T1000 (cell line): ENCODE results near the gene ZFAND3.

Source experiments
- DNase-seq: peaks from one replicate; lab custom pipeline; 2025; ENCODE audit warnings: mixed read lengths; lab: John Stamatoyannopoulos, UW

ZFAND3 gene

DNA sequence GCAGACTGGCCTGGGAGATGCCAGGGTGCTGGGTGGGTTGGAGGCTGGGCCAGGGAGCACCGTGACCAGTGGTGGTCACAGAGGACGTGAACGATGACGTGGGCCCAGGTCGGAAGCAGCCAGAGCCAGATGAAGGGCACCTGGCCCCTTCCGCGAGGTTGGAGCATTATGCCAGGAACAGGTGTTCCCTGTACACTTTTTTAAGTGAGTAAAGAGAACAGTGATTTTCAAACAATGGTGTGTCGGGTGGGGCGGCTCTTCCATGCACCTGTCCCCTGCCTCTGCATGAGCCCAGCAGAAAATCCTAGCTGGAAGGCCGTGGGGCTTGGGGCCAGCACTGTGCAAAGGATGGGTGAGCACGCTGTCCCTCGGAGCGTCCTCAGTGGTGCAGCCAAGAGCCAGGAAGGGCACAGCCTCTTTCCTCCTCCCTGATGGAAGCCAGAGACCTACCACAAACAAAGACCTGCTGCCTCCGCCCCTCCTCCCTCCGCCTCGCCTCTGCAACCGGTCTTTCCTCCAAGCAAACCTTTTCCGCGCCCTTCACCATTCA lies 350.5 kb downstream of the ZFAND3 start:
- no peak for DNase-seq

DNA sequence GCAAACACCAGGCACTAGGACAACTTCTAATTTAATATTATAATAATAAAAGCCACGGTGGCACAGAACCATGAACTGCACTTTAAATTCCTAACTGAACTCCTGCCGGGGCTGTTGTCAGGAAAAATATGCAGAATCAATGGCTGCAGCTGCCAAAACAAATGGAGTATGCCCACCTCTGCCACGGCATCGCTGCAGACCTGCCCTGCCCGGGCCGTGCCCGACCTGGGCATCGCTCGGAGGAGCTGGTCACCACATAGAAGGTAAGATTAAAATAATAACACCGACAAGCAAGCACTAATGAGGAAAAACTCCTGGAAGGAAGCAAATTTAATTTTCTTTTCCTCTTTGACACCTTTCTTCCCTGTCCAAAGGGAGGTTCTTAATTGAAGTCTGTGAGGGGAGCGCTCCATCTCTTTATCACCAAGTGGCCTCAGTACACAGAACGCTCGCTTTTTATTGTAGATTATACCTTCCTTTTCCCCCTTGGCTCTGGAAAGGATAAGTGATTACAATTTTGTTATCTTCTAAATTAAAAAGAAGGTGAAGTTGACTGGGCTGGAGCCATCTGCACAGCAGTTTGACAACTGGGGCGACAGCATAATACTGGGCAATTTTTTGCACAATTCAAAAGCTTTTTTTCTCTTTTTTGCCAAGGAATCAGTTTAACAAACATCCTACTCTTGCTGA lies 351.3 kb downstream of the ZFAND3 start:
- DNase-seq, result no peak

DNA sequence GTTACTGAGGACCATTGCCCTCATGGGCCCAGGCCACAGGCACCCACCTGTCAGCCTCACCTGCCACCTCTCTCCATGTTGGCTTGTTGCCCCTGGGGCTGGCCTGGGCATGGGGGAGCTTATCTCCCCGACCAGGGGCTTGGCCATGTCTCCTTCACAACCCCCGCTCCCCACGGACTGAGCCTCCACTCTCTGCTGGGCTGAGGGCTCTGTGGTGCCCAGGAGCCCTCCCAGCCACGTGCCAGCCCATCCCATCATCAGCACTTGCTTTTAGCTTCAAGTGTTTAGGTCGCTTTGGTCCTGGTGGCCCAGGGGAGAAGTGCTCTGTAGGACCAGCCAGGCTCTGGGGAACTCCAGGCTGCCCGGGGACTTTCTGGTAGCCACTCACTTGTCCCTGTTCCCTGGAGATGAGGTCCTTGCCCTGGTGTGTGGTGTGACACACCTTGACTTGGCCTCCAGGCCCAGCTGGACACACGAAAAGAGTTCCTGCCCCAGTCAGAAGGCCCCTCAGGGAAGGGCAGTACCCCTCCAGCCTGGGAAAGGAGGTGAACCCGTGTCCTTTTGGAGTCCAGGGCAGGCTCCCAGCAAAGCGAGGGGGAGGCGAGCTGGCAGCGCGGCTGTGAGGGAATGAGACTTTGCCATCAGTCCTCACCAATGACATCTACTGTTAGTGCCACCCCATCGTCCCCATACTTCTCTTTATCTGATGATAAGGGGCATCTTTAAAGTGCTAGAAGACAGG lies 352.6 kb downstream of the ZFAND3 start:
- no peak for DNase-seq

DNA sequence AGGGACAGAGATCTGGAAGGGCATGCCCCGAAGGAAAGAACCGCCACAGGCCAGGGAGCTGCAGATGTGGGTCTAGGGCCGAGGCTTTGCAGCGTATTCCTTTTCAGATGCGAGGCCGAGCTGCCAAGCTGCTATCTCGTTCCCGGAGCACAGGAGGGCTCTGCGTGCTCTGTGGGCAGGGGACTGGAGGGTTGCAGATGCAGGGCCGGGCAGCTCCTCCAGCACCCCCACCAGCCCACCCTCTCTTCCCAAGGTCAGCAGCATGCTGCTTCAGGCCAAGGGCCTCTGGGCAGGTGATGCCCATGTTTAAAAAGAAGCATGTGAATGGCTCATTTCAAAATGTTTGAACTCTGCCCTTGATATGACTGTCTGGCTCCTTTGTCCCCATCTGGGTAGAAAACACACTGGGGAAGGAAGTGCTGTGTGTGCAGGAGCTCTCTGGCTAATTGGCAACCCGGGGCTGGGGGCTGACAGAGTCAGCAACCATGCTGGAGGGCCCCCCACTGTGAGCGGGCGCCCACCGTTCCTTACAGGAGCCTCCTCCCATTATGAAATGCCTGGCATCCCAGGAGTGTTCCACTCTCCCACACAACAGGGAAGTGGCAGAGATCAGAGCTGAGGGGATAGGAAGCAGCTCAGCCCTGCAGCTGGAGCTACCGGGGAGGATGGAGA lies 353.3 kb downstream of the ZFAND3 start:
- DNase-seq, result no peak

DNA sequence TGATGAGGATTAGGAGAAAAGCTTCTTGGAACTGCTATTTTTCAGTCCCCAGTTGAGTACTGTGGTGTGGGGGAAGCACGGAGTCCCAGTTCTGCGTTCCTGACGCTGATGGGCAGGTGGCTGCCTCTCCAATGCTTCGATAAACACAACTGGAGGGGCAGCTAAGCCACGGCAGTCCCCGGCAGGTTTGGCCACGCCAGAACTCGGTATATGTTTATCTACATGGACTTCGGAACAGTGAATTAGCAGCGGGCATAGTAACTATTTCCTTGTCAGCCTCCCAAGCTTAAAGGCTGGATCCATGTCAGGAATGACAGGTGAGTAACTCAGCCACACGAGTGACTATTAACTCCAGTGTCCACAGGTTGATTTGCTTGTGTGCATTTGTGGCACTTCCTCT lies 354.4 kb downstream of the ZFAND3 start:
- DNase-seq, result no peak

DNA sequence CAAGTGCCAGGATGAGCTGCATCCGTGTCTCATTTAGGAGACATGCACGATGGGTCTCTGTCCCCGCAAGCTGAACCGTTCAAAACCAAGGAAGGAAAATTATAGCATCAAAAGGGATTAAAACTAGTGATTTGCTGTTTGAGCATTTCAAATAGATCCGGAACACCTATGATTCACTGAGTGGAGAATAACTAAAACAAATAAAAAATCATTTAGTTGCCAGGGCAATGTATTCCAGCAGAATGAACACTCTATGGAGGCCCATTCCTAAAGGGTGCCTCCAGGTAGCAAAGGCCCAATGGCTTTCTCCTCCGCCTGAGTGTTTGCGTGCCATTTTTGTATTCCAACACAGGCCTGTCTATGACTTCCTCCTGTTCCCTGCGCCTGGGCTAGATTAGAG lies 354.8 kb downstream of the ZFAND3 start:
- DNase-seq, result no peak

DNA sequence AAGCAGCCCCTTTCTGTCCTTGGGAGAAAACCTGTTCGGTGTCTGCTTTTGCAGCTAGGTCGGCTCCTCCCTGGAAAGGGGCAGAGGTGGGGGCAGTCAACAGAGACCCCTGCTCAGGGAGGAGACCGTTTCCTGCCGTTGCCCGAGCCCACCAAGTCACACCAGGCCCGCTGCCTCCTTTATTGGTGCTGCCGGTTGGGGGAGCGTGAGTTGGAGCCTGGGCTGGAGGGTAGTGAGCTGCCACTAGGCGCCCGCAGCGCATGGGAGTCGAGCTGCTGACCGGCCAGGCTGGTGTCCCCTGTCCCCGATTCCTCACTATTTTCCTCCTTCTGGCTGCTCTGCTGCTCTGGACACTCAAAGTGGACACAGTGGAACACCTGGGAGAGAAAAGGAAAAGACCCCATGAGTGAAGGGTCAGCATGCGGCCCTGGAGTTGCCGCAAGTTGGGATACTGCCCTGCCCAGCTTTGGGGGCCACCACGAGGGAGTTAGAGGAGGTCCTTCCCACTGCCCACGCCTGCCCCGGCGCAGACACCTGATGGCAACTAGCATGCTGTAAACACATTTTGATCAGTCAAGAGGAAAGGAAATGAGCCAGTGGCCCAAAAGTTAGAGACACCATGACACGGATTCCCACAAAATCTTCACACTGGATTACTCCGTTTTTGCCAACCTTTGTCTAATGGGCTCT lies 355.4 kb downstream of the ZFAND3 start:
- DNase-seq, result no peak

DNA sequence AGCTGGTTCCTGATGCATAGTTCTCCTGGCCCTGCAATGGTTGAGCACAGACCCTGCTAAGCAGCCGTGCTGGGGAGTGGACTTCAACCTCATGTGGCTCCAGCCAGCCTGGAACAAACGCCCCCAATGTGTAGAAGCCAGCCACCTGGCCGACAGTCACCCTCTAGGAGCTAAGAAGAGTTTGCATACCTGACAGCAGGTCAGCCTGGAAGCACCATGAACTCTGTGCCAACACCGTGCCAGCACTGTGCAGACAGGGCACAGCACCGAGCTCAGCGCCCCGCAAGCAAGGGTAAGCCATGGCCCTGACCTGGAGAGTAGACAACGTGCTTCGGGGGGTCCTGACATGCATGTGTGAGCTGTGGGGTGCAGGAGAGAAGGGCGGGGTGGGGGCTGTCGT lies 356.3 kb downstream of the ZFAND3 start:
- DNase-seq, result no peak

DNA sequence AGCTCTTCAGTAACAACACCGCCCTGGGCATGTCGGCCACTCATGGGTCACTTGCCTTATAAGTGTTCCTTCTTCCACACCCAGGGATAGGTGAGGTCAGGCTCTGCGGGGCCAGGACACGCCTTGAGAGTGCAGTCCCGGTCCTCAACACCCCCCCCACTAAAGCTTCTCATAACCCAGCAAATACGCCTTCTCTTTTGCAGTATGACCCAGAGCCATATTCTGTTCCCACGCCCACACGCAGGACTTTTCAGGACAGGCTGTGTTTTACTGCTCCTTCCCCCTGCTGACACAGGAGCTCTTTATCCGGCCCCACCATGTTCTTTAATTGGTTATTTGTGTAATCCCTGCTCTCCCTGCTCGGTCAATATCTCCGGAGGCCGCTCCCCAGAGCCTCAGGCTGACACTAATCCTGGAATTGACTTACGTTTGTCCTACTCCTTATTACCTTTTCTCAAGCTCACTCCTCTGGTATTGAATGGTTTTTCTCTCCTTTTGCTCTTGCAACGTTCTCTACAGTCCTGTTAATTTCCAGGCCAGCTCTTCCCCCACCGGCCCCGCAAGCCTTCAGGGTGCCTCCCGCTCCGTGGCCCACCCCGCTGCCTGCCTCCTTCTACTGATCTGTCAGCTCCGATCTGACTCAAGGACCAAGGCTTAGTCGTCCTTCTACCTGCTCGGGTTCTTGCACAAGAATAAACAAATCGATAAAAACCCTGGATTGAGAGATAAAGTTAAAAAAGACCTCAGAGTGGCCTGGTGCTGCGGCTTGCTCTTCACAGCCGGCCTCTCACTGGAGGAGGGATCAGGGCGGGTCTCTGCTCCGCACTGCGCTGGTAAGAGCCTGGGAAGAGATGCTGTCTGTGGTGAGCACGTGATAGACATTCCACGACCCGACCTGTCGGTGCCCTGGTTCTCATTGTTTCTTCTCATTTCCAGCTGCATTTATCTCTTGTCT lies 357.5 kb downstream of the ZFAND3 start:
- no peak for DNase-seq

DNA sequence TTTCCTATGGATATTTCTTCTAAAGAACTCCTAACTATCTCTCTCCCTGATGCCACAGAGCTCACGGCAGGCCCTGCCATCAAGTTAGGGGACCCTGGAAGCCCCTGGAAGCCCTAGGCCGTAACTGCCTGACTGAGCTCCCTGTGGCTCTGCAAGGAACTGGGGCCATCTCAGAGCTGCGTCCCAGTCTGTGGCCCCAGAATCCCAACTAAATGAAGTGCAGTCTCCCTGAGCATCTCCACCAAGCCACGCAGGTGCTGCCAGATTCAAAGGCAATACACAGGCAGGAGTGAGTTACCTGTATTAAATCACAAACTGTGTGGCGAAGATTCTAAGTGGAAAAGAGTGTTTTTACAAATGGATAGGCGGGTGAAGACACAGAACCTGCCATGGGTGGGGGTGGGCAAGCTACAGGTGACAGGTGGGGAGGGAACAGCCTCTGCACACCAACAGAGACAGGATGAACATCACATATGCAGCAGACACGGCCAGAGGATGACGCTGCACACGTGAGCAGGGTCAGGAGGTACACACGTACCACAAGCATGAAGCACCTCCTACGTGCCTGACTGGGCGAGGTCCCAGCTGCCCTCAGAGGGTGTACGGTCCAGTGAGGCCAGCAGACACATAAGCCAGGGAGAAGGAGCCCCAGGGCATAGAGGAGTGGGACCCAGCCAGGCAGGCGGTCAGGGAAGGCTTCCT lies 358.5 kb downstream of the ZFAND3 start:
- DNase-seq, result no peak

DNA sequence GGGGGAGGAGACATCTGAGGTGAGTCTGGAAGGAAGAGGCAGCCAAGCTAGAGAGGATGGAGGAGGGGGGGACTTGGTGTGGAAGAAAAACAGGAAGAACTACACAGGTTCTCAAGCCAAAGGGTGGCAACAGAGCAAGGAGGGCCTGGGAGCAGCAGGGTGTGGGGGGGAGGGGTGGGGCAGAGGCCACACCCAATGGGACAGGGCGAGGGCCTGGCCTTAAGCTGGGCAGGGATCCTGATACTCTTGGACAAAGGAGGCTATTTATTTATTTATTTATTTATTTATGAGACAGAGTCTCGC lies 359.0 kb downstream of the ZFAND3 start:
- DNase-seq, result no peak

DNA sequence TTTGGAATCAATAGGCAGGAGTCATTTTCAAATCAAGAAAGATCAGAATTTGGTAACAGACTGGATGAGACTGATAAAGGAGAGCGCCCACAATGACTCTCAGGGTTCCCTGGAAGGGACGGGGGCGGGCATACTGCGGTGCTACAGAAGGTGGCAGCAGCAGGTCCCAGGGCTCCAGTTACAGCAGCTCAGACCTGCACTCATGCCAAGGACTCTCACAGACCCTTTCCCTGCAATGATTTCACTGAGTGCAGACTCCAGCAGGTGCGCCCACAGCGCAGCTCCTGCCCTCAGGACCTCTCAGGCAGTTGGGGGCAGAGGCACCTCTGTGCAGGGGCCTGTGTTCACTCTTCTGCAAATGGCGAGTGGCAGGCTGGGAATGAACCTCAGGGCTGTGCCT lies 359.8 kb downstream of the ZFAND3 start:
- DNase-seq, result no peak

DNA sequence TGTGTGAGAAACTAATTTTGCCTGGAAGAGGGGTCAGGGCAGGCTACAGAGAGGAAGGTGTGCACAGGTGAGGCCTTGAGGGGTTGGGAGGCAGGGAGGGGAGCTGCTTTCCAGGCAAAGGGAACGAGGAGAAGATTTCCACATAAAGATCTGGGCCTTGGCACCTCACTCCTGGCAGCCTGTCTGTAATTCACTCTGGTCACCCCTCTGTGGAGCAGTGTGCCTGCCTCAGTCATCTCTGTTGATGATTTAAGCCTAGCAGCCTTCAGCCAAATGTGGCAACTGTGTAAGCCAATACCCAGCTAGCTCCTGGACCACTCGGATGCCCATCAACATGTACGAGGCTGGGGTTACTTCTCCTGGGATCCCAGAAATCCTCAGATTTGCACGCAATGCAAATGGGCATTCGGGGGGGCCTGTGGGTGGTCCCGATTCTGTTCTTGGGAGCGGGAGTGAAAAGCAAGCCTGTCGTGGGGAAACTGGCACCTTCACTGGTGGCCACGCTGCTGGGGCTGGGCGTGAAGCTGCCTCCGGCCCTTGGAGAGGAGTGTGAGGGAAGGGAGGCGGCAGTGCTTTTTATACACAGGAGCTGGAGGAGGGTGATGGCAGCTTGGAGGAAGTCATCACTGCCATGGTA lies 360.4 kb downstream of the ZFAND3 start:
- no peak for DNase-seq

DNA sequence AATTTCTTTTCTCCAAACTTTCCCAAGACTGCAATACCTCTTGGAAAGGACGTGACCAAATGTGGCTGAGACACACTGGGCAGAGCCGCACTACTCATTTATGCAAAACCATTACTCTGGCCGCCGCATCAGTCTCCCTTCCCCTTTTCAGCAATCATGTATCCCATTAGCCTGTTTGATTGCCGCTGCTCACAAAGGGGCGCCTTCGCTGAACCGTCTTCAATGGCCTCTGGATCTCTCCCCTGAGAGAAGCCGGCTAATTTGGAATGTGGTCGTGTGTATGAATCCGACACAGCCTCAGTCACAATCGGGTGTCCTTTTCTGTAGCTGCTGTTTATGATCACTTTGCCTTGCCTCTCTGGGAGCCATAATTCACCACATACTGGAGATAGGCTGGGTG lies 361.1 kb downstream of the ZFAND3 start:
- DNase-seq, result no peak

DNA sequence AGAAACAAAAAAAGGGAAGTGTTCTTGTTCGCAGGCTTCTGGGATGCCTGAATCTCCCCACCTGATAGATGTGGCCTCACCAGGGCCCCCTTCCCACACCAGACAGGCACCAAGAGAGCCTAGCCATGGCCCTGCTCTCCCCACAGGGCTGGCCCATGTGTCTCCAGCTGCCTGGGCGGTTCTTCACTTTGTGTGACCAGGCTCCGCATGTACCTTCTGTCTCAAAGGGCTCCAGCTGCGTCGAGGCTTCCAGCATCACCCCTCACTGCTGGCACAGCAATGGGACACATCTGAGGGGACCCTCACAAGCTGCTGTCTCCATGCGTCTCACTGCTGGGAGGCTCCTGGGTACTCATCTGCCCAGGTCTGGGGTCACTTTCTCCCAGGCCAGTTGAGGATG lies 362.9 kb downstream of the ZFAND3 start:
- no peak for DNase-seq

DNA sequence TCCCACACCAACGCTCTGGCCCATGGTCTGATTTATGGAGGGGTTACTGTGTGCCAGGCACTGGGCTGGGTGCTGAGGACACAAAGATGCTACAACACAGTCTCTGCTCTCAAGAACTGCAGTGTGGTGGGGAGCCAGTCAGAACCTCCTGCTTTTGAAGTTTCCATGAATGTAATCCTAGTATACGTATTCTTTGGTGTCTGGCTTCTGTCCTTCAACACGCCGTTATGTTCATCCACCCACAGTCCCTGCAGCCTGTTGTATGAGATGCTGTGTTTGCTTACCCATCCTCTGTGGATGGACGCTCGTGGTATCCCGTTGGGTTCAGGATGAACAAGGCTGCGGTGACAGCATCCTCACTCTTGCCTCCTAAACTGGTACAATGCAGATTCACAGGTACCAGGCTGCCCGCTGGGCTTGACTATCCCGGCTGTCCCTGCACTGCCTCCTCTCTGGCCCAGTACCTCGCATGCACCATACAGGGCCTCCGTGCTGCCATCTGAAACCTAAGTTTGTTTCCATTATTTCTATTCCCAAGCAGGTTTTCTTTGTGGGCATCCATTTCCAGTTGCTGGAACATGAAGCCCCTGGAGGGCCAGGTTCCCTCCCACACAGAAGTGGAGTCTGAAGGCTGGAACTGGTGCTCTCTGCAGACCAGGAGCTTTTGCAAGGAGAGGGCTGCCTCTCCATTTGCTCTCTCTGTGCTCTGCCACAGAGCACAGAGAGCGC lies 364.5 kb downstream of the ZFAND3 start:
- DNase-seq, result no peak

DNA sequence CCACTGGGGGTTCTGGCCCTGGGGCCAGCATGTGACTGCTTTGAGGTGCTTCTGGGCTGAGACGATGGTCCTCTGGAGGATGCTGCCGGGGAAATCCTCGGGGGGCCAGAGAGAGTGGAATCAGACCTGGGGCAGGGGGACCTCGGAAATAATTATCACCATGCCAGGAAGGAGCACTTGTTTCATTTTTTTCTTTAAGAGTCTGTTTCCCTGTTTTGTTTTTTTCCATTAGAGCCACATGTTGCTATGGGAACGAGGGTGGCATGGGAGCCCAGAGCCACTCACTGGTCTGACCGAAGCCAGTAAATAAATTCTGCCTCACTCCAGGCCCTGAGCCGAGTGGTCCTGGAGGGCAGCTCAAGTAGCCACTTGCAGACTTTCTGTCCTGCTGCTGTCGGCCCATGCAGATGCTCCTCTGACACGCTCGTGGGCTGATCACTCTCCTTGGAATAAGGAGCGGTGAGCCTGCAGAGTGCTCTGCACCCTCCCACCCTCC lies 365.1 kb downstream of the ZFAND3 start:
- DNase-seq, result no peak

DNA sequence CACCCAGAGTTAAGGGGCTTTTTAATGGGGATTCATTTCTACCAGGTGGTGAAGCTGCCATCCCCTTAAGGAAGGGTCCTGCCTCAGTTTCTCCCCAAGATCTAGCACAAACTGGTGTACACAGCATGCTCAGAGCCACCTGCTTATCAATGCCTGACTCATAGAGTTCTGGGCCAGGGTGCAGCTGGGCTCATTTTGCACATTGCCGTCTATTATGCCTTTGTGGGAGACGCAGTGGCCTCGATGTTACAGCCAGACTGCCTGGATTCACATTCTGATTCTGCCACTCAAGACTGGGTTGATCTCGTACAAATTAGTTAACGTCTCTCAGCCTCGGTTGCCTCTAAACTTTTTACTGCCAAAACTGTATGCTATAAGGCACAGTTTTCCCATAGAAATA lies 365.7 kb downstream of the ZFAND3 start:
- no peak for DNase-seq

DNA sequence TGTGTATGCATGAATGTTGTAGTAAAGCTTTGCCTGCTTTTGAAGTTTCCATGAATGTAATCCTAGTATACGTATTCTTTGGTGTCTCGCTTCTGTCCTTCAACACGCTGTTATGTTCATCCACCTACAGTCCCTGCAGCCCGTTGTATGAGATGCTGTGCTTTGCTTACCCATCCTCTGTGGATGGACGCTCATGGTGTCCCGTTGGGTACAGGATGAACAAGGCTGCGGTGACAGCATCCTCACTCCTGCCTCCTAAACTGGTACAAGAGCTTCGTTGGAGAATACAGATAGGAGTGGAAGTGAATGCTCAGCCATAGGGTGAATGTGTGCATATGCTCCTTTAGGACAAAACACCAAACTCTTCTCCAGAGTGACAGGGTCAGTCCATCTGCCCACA lies 366.2 kb downstream of the ZFAND3 start:
- DNase-seq, result no peak
